IPS DF 19.7 (cell line): ENCODE results near the gene RPS19.

Experiments
- DNase-seq: peaks from one replicate; pipeline ENCODE4 v3.0.0-alpha.2; 2013; ENCODE audit warnings: low read depth, low spot score

The RPS19 gene

GRCh38 chr19:41859618-41860418, at the start of gene RPS19:
Gene RPS19 (plus strand): TSS chr19:41860255. CDS start chr19:41860775, 520 bp downstream.
- peak; percentile 89 for DNase-seq

GRCh38 chr19:41810301-41810700, 49.8 kb upstream of the RPS19 start:
- DNase-seq: no peak

GRCh38 chr19:41811036-41811435, 49.0 kb upstream of the RPS19 start:
- no peak for DNase-seq

GRCh38 chr19:41811981-41812380, 48.1 kb upstream of the RPS19 start:
- DNase-seq: no peak

- DNase-seq: no peak
These were observed 46.1 kb upstream of the RPS19 start for GRCh38 chr19:41813911-41814310.

- no peak for DNase-seq
These were observed 44.8 kb upstream of the RPS19 start for GRCh38 chr19:41815301-41815700.

- DNase-seq: no peak
These were observed 43.3 kb upstream of the RPS19 start for GRCh38 chr19:41816761-41817160.

GRCh38 chr19:41821003-41821735, 38.9 kb upstream of the RPS19 start:
- peak; percentile 50 for DNase-seq

GRCh38 chr19:41837981-41838708, 21.9 kb upstream of the RPS19 start:
- DNase-seq: no peak

- DNase-seq: no peak
These were observed 20.8 kb upstream of the RPS19 start for GRCh38 chr19:41839211-41839610.

- DNase-seq: no peak
These were observed 16.7 kb upstream of the RPS19 start for GRCh38 chr19:41843371-41843770.

- no peak for DNase-seq
These were observed 15.5 kb upstream of the RPS19 start, which contains the start of gene LYPD4 for GRCh38 chr19:41844601-41845000. Gene LYPD4 (minus strand): TSS chr19:41844683. CDS start chr19:41839285, 5,398 bp downstream.

GRCh38 chr19:41845001-41845050, 15.2 kb upstream of the RPS19 start, which contains the start of gene DMRTC2:
Gene DMRTC2 (plus strand): TSS chr19:41845042. CDS start chr19:41847429, 2,387 bp downstream.
- DNase-seq: no peak

- DNase-seq: no peak
These were observed 14.9 kb upstream of the RPS19 start for GRCh38 chr19:41845051-41845590.

- no peak for DNase-seq
These were observed 12.5 kb upstream of the RPS19 start for GRCh38 chr19:41847351-41848105.

GRCh38 chr19:41848666-41849065, 11.4 kb upstream of the RPS19 start:
- no peak for DNase-seq

- no peak for DNase-seq
These were observed 11.0 kb upstream of the RPS19 start for GRCh38 chr19:41849067-41849466.

GRCh38 chr19:41850381-41850780, 9.7 kb upstream of the RPS19 start:
- DNase-seq: no peak

GRCh38 chr19:41851456-41851855, 8.6 kb upstream of the RPS19 start:
- no peak for DNase-seq

- DNase-seq: no peak
These were observed 6.7 kb upstream of the RPS19 start for GRCh38 chr19:41853344-41853743.

- no peak for DNase-seq
These were observed 6.3 kb upstream of the RPS19 start for GRCh38 chr19:41853768-41854167.

- no peak for DNase-seq
These were observed 840 bp upstream of the RPS19 start for GRCh38 chr19:41859213-41859617.
